ENCODE measurements around the gene UBN2. TPM values are rescaled to one million over a fixed set of nuclear protein-coding genes. Genes with fewer than 3 reads are reported as not detected.

Gene UBN2
- total and polyA plus RNA-seq, 2 of the 13 experiments (the other 11 are each of a cell fraction or from before 2014, with no cell fraction given): 5.6 to 5.7 TPM

- in situ Hi-C loops (cut with HindIII; ENCODE audit: extremely low pct_ligation_motif_present, low pct_unique_long_range_greater_than_20kb): no loop called here
- no peak overlapping the region for H3K27ac ChIP-seq (ENCODE audit: extremely low read length, insufficient read depth, low read length)
- no peak for ATAC-seq
- no peak overlapping the region for H3K4me2 ChIP-seq (ENCODE audit: low read depth, low read length)
- H3K4me1 ChIP-seq (ENCODE audit: insufficient read depth, low read length): peaks cover 20% of the 10 kb centered on the region
- H3K9me3 ChIP-seq (ENCODE audit: low read length): no peaks in the 10 kb centered on the region
- CTCF ChIA-PET (ENCODE audit: low intra/inter-chr PET ratio, low total read pairs): no interaction called here
- POLR2A ChIA-PET: interaction anchor here (1.2 kb wide), 1 partner anchor 55 kb away, joined by 3 read pairs; the partner anchor contains the start of gene LUC7L2
- peaks cover 0 to 1% of the 10 kb centered on the region in 2 experiments; a peak in 1 of 5 replicates for H3K36me3 ChIP-seq (replicated peaks in 1 of 2; ENCODE audit: control insufficient read depth in 1 of 2, insufficient read depth in 2 of 2, low read length in 2 of 2)
- H3K79me2 ChIP-seq (ENCODE audit: insufficient read depth, low read length): no peaks in the 10 kb centered on the region
- H3K4me3 ChIP-seq (replicated peaks in 1 of 3; ENCODE audit: insufficient read depth in 1 of 3, low read depth in 2 of 3, low read length in 3 of 3): no peak overlapping the region
- no peak overlapping the region for H2AFZ ChIP-seq (ENCODE audit: low read length)
- intact Hi-C loops (cut with micrococcal nuclease; ENCODE audit: unreplicated experiment): no loop called here
- no peak for DNase-seq (ENCODE audit: low spot score)
- H3K9ac ChIP-seq (ENCODE audit: insufficient read depth, low read depth, low read length): no peak overlapping the region
- no TSS peak for BruUV-seq (replicated peaks)
- no peak for FAIRE-seq
- no peaks in the 10 kb centered on the region for H4K20me1 ChIP-seq (ENCODE audit: insufficient read depth, low read length)
- TF ChIP-seq ERF (CRISPR knock-in tag; IDR thresholded peaks at IDR 0.05) (no peak), MLLT10 (CRISPR knock-in tag; IDR thresholded peaks at IDR 0.05) (no peak), ZNF75D (CRISPR knock-in tag; IDR thresholded peaks at IDR 0.05; ENCODE audit: borderline replicate concordance) (no peak), ZNF782 (CRISPR knock-in tag; IDR thresholded peaks at IDR 0.05; ENCODE audit: borderline replicate concordance) (no peak), SP1 (IDR thresholded peaks at IDR 0.05) (no peak), SP1 (CRISPR knock-in tag; IDR thresholded peaks at IDR 0.05) (no peak)
- TF ChIP-seq, protein P1, sequence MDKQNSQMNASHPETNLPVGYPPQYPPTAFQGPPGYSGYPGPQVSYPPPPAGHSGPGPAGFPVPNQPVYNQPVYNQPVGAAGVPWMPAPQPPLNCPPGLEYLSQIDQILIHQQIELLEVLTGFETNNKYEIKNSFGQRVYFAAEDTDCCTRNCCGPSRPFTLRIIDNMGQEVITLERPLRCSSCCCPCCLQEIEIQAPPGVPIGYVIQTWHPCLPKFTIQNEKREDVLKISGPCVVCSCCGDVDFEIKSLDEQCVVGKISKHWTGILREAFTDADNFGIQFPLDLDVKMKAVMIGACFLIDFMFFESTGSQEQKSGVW (CRISPR knock-in tag; IDR thresholded peaks at IDR 0.05; ENCODE audit: borderline replicate concordance): no peak
- no peaks in the 10 kb centered on the region for H3K27me3 ChIP-seq (ENCODE audit: control insufficient read depth in 1 of 2, insufficient read depth in 2 of 2, low read length in 2 of 2)
- 83% methylated on average over 1 of the region's 1 CpG for WGBS (ENCODE audit: low lambda C conversion rate)
Observed at GRCh38 chr7:139304517-139304916, 73.5 kb downstream of the UBN2 start.

- Histone ChIP-seq H4K20me1 (ENCODE audit: insufficient read depth, low read length) (no peaks in the 10 kb centered on the region), H3K4me1 (ENCODE audit: insufficient read depth, low read length) (peaks cover 24% of the 10 kb centered on the region), H3K27ac (ENCODE audit: extremely low read length, insufficient read depth, low read length) (no peak overlapping the region), H3K4me2 (ENCODE audit: low read depth, low read length) (no peak overlapping the region), H3K27me3 (ENCODE audit: control insufficient read depth in 1 of 2, insufficient read depth in 2 of 2, low read length in 2 of 2) (no peaks in the 10 kb centered on the region), H3K79me2 (ENCODE audit: insufficient read depth, low read length) (no peaks in the 10 kb centered on the region), H2AFZ (ENCODE audit: low read length) (no peak overlapping the region), H3K9ac (ENCODE audit: insufficient read depth, low read depth, low read length) (no peak overlapping the region), H3K9me3 (ENCODE audit: low read length) (no peaks in the 10 kb centered on the region), H3K4me3 (replicated peaks in 1 of 3; ENCODE audit: insufficient read depth in 1 of 3, low read depth in 2 of 3, low read length in 3 of 3) (no peak overlapping the region), H3K36me3 (replicated peaks in 1 of 2; ENCODE audit: control insufficient read depth in 1 of 2, insufficient read depth in 2 of 2, low read length in 2 of 2) (no peaks in the 10 kb centered on the region)
- CTCF ChIA-PET (ENCODE audit: low intra/inter-chr PET ratio, low total read pairs): no interaction called here
- FAIRE-seq (no peak), ATAC-seq (no peak), DNase-seq (ENCODE audit: low spot score) (no peak)
- intact Hi-C loops (cut with micrococcal nuclease; ENCODE audit: unreplicated experiment): no loop called here
- no TSS peak for BruUV-seq (replicated peaks)
- in situ Hi-C loops (cut with HindIII; ENCODE audit: extremely low pct_ligation_motif_present, low pct_unique_long_range_greater_than_20kb): no loop called here
- POLR2A ChIA-PET: no interaction called here
- WGBS (ENCODE audit: low lambda C conversion rate): 56% methylated on average over 5 of the region's 5 CpGs
- no peak for TF ChIP-seq ZNF607 (CRISPR knock-in tag; IDR thresholded peaks at IDR 0.05; ENCODE audit: borderline replicate concordance)
- TF ChIP-seq, protein P2, sequence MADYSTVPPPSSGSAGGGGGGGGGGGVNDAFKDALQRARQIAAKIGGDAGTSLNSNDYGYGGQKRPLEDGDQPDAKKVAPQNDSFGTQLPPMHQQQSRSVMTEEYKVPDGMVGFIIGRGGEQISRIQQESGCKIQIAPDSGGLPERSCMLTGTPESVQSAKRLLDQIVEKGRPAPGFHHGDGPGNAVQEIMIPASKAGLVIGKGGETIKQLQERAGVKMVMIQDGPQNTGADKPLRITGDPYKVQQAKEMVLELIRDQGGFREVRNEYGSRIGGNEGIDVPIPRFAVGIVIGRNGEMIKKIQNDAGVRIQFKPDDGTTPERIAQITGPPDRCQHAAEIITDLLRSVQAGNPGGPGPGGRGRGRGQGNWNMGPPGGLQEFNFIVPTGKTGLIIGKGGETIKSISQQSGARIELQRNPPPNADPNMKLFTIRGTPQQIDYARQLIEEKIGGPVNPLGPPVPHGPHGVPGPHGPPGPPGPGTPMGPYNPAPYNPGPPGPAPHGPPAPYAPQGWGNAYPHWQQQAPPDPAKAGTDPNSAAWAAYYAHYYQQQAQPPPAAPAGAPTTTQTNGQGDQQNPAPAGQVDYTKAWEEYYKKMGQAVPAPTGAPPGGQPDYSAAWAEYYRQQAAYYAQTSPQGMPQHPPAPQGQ (CRISPR knock-in tag; IDR thresholded peaks at IDR 0.05; ENCODE audit: borderline replicate concordance): no peak
- TF ChIP-seq SATB2 (CRISPR knock-in tag; IDR thresholded peaks at IDR 0.05): no peak
- no peak for TF ChIP-seq TERF1 (CRISPR knock-in tag; IDR thresholded peaks at IDR 0.05)
Observed at GRCh38 chr7:139317939-139318505, 87.0 kb downstream of the UBN2 start.
